ENCODE data around the gene SEC16B. TPM values are rescaled to one million over a fixed set of nuclear protein-coding genes. Genes with fewer than 3 reads are reported as not detected.

SEC16B gene
- total and polyA plus RNA-seq, 2 of the 13 experiments (the other 11 are each of a cell fraction or from before 2014, with no cell fraction given) = 4.6 to 5.8 TPM

DNA sequence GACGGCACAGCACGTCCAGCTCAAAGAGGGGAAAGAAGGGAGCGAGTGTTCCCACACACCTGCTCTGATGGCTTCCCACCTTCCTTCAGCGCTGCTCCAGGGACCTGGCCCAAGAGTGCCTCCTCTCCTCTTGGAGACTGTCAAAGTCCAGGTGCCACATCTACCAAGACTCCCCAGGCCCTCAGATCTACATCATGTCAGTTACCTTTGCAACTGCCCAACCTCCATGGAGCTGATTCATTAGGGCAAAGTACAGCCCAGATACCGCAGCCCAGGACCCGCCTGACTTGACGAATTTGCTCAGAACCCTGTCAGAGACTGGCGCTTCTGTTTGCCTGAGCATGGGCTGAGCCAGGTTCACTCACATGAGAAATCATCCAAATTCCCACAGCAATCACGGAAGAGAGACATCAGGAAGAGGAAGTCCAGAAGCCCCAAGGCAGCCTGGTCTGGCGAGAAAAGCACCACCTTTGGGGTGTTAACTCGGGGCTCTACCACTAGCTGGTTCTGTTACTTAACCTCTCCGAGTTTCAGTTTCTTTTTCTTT is at the start of gene SEC16B (continued):
- TF ChIP-seq, protein P1, sequence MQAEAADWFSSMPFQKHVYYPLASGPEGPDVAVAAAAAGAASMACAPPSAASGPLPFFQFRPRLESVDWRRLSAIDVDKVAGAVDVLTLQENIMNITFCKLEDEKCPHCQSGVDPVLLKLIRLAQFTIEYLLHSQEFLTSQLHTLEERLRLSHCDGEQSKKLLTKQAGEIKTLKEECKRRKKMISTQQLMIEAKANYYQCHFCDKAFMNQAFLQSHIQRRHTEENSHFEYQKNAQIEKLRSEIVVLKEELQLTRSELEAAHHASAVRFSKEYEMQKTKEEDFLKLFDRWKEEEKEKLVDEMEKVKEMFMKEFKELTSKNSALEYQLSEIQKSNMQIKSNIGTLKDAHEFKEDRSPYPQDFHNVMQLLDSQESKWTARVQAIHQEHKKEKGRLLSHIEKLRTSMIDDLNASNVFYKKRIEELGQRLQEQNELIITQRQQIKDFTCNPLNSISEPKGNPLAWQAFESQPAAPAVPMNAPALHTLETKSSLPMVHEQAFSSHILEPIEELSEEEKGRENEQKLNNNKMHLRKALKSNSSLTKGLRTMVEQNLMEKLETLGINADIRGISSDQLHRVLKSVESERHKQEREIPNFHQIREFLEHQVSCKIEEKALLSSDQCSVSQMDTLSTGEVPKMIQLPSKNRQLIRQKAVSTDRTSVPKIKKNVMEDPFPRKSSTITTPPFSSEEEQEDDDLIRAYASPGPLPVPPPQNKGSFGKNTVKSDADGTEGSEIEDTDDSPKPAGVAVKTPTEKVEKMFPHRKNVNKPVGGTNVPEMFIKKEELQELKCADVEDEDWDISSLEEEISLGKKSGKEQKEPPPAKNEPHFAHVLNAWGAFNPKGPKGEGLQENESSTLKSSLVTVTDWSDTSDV (CRISPR knock-in tag; IDR thresholded peaks at IDR 0.05) = no peak
- TF ChIP-seq HDAC1 (CRISPR knock-in tag; IDR thresholded peaks at IDR 0.05) (peak; percentile 54; the same call in 1 of the 2 replicates), SIX1 (CRISPR knock-in tag; IDR thresholded peaks at IDR 0.05; ENCODE audit: borderline replicate concordance) (no peak), MEIS1 (CRISPR knock-in tag; IDR thresholded peaks at IDR 0.05; ENCODE audit: borderline replicate concordance) (0 out of 2 replicates have a peak, but pooled peaks have one; percentile 53), ZNF260 (CRISPR knock-in tag; IDR thresholded peaks at IDR 0.05; ENCODE audit: borderline replicate concordance, low read depth) (no peak), ZNF430 (CRISPR knock-in tag; IDR thresholded peaks at IDR 0.05) (peak; percentile 63; the same call in 1 of the 2 replicates), SP4 (CRISPR knock-in tag; IDR thresholded peaks at IDR 0.05) (peak; percentile 53; the same call in 1 of the 2 replicates), TMF1 (CRISPR knock-in tag; IDR thresholded peaks at IDR 0.05; ENCODE audit: low read depth) (peak; percentile 26; the same call in 1 of the 2 replicates), POLR2A (IDR thresholded peaks at IDR 0.05; ENCODE audit: insufficient read depth in 1 of 2, low read depth in 2 of 2, low read length in 2 of 2) (peak; percentile 54 to 78; a peak in 3 of 4 replicates)
- TF ChIP-seq, protein P2, sequence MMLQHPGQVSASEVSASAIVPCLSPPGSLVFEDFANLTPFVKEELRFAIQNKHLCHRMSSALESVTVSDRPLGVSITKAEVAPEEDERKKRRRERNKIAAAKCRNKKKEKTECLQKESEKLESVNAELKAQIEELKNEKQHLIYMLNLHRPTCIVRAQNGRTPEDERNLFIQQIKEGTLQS (CRISPR knock-in tag; IDR thresholded peaks at IDR 0.05) = peak; percentile 67; the same call in 1 of the 2 replicates
- TF ChIP-seq, protein P3, sequence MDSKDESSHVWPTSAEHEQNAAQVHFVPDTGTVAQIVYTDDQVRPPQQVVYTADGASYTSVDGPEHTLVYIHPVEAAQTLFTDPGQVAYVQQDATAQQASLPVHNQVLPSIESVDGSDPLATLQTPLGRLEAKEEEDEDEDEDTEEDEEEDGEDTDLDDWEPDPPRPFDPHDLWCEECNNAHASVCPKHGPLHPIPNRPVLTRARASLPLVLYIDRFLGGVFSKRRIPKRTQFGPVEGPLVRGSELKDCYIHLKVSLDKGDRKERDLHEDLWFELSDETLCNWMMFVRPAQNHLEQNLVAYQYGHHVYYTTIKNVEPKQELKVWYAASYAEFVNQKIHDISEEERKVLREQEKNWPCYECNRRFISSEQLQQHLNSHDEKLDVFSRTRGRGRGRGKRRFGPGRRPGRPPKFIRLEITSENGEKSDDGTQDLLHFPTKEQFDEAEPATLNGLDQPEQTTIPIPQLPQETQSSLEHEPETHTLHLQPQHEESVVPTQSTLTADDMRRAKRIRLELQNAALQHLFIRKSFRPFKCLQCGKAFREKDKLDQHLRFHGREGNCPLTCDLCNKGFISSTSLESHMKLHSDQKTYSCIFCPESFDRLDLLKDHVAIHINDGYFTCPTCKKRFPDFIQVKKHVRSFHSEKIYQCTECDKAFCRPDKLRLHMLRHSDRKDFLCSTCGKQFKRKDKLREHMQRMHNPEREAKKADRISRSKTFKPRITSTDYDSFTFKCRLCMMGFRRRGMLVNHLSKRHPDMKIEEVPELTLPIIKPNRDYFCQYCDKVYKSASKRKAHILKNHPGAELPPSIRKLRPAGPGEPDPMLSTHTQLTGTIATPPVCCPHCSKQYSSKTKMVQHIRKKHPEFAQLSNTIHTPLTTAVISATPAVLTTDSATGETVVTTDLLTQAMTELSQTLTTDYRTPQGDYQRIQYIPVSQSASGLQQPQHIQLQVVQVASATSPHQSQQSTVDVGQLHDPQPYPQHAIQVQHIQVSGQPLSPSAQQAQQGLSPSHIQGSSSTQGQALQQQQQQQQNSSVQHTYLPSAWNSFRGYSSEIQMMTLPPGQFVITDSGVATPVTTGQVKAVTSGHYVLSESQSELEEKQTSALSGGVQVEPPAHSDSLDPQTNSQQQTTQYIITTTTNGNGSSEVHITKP (CRISPR knock-in tag; IDR thresholded peaks at IDR 0.05; ENCODE audit: low read depth) = peak; percentile 41; the same call in 1 of the 2 replicates
- TF ChIP-seq, protein P4, sequence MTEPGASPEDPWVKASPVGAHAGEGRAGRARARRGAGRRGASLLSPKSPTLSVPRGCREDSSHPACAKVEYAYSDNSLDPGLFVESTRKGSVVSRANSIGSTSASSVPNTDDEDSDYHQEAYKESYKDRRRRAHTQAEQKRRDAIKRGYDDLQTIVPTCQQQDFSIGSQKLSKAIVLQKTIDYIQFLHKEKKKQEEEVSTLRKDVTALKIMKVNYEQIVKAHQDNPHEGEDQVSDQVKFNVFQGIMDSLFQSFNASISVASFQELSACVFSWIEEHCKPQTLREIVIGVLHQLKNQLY (CRISPR knock-in tag; IDR thresholded peaks at IDR 0.05) = 0 out of 2 replicates have a peak, but pooled peaks have one; percentile 19
- TF ChIP-seq, protein P5, sequence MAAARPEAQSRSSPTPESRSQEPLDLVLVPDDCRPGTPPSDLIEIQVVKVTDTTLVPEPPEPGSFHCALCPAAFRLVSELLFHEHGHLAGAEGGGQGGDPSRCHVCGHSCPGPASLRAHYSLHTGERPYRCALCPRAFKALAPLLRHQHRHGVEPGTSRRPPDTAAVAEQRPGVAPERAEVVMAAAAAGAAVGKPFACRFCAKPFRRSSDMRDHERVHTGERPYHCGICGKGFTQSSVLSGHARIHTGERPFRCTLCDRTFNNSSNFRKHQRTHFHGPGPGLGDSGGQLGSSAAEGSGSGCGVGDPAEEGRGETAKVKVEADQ (CRISPR knock-in tag; IDR thresholded peaks at IDR 0.05; ENCODE audit: borderline replicate concordance) = 0 out of 2 replicates have a peak, but pooled peaks have one; percentile 48
- TF ChIP-seq, protein P6, sequence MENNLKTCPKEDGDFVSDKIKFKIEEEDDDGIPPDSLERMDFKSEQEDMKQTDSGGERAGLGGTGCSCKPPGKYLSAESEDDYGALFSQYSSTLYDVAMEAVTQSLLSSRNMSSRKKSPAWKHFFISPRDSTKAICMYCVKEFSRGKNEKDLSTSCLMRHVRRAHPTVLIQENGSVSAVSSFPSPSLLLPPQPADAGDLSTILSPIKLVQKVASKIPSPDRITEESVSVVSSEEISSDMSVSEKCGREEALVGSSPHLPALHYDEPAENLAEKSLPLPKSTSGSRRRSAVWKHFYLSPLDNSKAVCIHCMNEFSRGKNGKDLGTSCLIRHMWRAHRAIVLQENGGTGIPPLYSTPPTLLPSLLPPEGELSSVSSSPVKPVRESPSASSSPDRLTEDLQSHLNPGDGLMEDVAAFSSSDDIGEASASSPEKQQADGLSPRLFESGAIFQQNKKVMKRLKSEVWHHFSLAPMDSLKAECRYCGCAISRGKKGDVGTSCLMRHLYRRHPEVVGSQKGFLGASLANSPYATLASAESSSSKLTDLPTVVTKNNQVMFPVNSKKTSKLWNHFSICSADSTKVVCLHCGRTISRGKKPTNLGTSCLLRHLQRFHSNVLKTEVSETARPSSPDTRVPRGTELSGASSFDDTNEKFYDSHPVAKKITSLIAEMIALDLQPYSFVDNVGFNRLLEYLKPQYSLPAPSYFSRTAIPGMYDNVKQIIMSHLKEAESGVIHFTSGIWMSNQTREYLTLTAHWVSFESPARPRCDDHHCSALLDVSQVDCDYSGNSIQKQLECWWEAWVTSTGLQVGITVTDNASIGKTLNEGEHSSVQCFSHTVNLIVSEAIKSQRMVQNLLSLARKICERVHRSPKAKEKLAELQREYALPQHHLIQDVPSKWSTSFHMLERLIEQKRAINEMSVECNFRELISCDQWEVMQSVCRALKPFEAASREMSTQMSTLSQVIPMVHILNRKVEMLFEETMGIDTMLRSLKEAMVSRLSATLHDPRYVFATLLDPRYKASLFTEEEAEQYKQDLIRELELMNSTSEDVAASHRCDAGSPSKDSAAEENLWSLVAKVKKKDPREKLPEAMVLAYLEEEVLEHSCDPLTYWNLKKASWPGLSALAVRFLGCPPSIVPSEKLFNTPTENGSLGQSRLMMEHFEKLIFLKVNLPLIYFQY (CRISPR knock-in tag; IDR thresholded peaks at IDR 0.05; ENCODE audit: borderline replicate concordance) = peak; percentile 91; the same call in 1 of the 2 replicates

Data from HepG2 (cell line).